Measurements from ENCODE around the gene LETMD1. TPM values are rescaled to one million over a fixed set of nuclear protein-coding genes. Genes with fewer than 3 reads are reported as not detected.

The LETMD1 gene
- total and polyA plus RNA-seq, 2 of the 13 experiments (the other 11 are each of a cell fraction or from before 2014, with no cell fraction given): 43.3 to 87.7 TPM

DNA sequence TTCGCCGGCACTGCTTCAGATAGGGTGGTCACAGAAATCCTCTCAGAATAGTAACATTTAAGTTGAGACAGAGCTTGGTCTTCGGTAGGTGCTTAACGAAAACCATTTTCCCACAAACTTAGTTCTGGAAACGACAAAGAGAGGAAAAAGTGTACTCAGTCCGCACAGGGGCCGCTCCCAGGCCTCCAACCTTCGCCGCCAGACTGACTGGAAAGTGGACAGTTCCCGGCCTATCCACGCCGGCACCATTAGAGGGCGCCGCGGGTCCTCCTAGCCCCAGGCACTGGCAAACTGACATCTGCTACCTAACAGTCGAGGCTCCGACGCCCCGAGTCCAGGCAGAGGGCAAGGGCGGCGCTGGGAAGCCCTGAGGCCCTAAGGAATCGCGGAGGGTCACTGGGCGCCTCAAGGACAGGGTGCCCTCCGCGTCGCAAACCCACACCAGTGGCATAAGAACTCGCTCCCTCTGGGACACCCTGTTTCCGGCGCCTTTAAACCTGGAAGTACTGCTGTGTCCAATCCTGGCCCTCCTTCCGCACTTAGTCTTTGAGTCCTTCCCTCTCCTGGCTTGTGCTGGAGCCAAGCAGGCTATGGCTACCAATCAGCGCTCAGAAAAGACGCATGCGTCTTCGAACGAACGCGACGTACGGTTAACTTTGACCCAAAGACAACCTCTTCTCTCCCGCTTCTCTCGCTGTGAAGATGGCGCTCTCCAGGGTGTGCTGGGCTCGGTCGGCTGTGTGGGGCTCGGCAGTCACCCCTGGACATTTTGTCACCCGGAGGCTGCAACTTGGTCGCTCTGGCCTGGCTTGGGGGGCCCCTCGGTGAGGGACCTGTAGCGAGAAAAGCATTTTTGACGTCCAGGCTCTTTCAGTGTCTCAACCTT lies at the start of gene LETMD1 (continued):
- TF ChIP-seq ZMYM3 (CRISPR knock-in tag; IDR thresholded peaks at IDR 0.05) (0 out of 2 replicates have a peak, but pooled peaks have one; percentile 6), ZNF496 (CRISPR knock-in tag; IDR thresholded peaks at IDR 0.05; ENCODE audit: insufficient replicate concordance) (no peak), ZNF543 (CRISPR knock-in tag; IDR thresholded peaks at IDR 0.05) (0 out of 2 replicates have a peak, but pooled peaks have one; percentile 28), HOXD1 (CRISPR knock-in tag; IDR thresholded peaks at IDR 0.05) (no peak; the same call in 1 of the 2 replicates), ARNT2 (CRISPR knock-in tag; IDR thresholded peaks at IDR 0.05; ENCODE audit: low read depth) (no peak; the same call in 1 of the 2 replicates), HMGA1 (CRISPR knock-in tag; conservative IDR thresholded peaks at IDR 0.05) (no peak), FOXK2 (IDR thresholded peaks at IDR 0.05) (no peak), HMGXB3 (CRISPR knock-in tag; IDR thresholded peaks at IDR 0.05; ENCODE audit: borderline replicate concordance) (peak; percentile 80; the same call in 1 of the 2 replicates), GMEB1 (CRISPR knock-in tag; IDR thresholded peaks at IDR 0.05; ENCODE audit: borderline replicate concordance) (peak; percentile 91), ZFP36 (IDR thresholded peaks at IDR 0.05; ENCODE audit: borderline replicate concordance, low read depth, low read length, partially characterized antibody) (no peak), ZNF605 (CRISPR knock-in tag; IDR thresholded peaks at IDR 0.05) (peak; percentile 86), CEBPG (CRISPR knock-in tag; IDR thresholded peaks at IDR 0.05) (peak; percentile 26; the same call in 1 of the 2 replicates), SUZ12 (IDR thresholded peaks at IDR 0.05; ENCODE audit: low read depth, low read length) (0 out of 2 replicates have a peak, but pooled peaks have one; percentile 6), KLF16 (CRISPR knock-in tag; IDR thresholded peaks at IDR 0.05) (peak in 1 of 2 experiments; percentile 84; a peak in 2 of 4 replicates), ZBTB21 (CRISPR knock-in tag; IDR thresholded peaks at IDR 0.05) (peak; percentile 42; the same call in 1 of the 2 replicates), ZNF781 (CRISPR knock-in tag; IDR thresholded peaks at IDR 0.05; ENCODE audit: borderline replicate concordance, not compliant biosample characterization) (peak; percentile 74), ZNF431 (CRISPR knock-in tag; IDR thresholded peaks at IDR 0.05; ENCODE audit: borderline replicate concordance, low read depth) (no peak), ZNF20 (CRISPR knock-in tag; IDR thresholded peaks at IDR 0.05) (no peak), ZNF883 (CRISPR knock-in tag; IDR thresholded peaks at IDR 0.05; ENCODE audit: not compliant biosample characterization) (peak; percentile 11)
- TF ChIP-seq, protein P1, sequence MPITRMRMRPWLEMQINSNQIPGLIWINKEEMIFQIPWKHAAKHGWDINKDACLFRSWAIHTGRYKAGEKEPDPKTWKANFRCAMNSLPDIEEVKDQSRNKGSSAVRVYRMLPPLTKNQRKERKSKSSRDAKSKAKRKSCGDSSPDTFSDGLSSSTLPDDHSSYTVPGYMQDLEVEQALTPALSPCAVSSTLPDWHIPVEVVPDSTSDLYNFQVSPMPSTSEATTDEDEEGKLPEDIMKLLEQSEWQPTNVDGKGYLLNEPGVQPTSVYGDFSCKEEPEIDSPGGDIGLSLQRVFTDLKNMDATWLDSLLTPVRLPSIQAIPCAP (CRISPR knock-in tag; IDR thresholded peaks at IDR 0.05; ENCODE audit: low read depth): no peak
- TF ChIP-seq, protein P2, sequence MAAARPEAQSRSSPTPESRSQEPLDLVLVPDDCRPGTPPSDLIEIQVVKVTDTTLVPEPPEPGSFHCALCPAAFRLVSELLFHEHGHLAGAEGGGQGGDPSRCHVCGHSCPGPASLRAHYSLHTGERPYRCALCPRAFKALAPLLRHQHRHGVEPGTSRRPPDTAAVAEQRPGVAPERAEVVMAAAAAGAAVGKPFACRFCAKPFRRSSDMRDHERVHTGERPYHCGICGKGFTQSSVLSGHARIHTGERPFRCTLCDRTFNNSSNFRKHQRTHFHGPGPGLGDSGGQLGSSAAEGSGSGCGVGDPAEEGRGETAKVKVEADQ (CRISPR knock-in tag; IDR thresholded peaks at IDR 0.05; ENCODE audit: borderline replicate concordance): peak; percentile 86
